ENCODE measurements around the gene PLP1.
"Not testable (repeated sequence)": the region's sequence is repeated elsewhere in the genome, so short reads cannot be mapped to it uniquely, and the experiment has no call there.

The PLP1 gene

GRCh38 chrX:103800318-103800717, 23.7 kb downstream of the PLP1 start:
- no peaks in the 10 kb centered on the region for H3K9me3 ChIP-seq (ENCODE audit: low read depth, low read length)
- H3K9ac ChIP-seq (ENCODE audit: insufficient read length), result no peak overlapping the region
- no peak for TF ChIP-seq POLR2AphosphoS5 (IDR thresholded peaks at IDR 0.05; ENCODE audit: borderline replicate concordance, low read depth, low read length)
- no peak for TF ChIP-seq EZH2 (IDR thresholded peaks at IDR 0.05)
- TF ChIP-seq FOXP2 (optimal IDR thresholded peaks at IDR 0.05; ENCODE audit: control extremely low read depth, extremely low read length, insufficient read depth), result no peak
- no peak overlapping the region for H3K4me3 ChIP-seq
- H3K36me3 ChIP-seq (ENCODE audit: insufficient read depth, low read length), result no peaks in the 10 kb centered on the region
- no peak for DNase-seq (ENCODE audit: low read depth, low spot score)
- H3K27ac ChIP-seq, result no peak overlapping the region

- Histone ChIP-seq H3K27ac (no peak overlapping the region), H3K9me3 (ENCODE audit: low read depth, low read length) (no peaks in the 10 kb centered on the region), H3K4me3 (no peak overlapping the region), H3K9ac (ENCODE audit: insufficient read length) (no peak overlapping the region), H3K36me3 (ENCODE audit: insufficient read depth, low read length) (no peaks in the 10 kb centered on the region)
- TF ChIP-seq EZH2 (IDR thresholded peaks at IDR 0.05) (no peak), FOXP2 (optimal IDR thresholded peaks at IDR 0.05; ENCODE audit: control extremely low read depth, extremely low read length, insufficient read depth) (no peak), POLR2AphosphoS5 (IDR thresholded peaks at IDR 0.05; ENCODE audit: borderline replicate concordance, low read depth, low read length) (no peak)
- no peak for DNase-seq (ENCODE audit: low read depth, low spot score)
Measured at GRCh38 chrX:103805860-103806259, 29.2 kb downstream of the PLP1 start.

GRCh38 chrX:103806862-103807474, 30.3 kb downstream of the PLP1 start:
- Histone ChIP-seq H3K36me3 (ENCODE audit: insufficient read depth, low read length) (no peaks in the 10 kb centered on the region), H3K4me3 (no peak overlapping the region), H3K9ac (ENCODE audit: insufficient read length) (no peak overlapping the region), H3K27ac (no peak overlapping the region), H3K9me3 (ENCODE audit: low read depth, low read length) (no peaks in the 10 kb centered on the region)
- no peak for DNase-seq (ENCODE audit: low read depth, low spot score)
- TF ChIP-seq EZH2 (IDR thresholded peaks at IDR 0.05), result no peak

GRCh38 chrX:103811858-103812257, 35.2 kb downstream of the PLP1 start:
- TF ChIP-seq POLR2AphosphoS5 (IDR thresholded peaks at IDR 0.05; ENCODE audit: borderline replicate concordance, low read depth, low read length), result no peak
- TF ChIP-seq FOXP2 (optimal IDR thresholded peaks at IDR 0.05; ENCODE audit: control extremely low read depth, extremely low read length, insufficient read depth), result no peak
- TF ChIP-seq EZH2 (IDR thresholded peaks at IDR 0.05), result no peak
- Histone ChIP-seq H3K36me3 (ENCODE audit: insufficient read depth, low read length) (no peaks in the 10 kb centered on the region), H3K9ac (ENCODE audit: insufficient read length) (no peak overlapping the region), H3K27ac (no peak overlapping the region), H3K9me3 (ENCODE audit: low read depth, low read length) (no peaks in the 10 kb centered on the region), H3K4me3 (no peak overlapping the region)
- no peak for DNase-seq (ENCODE audit: low read depth, low spot score)

- H3K36me3 ChIP-seq (ENCODE audit: insufficient read depth, low read length); H3K27ac ChIP-seq; H3K4me3 ChIP-seq; DNase-seq (ENCODE audit: low read depth, low spot score); H3K9ac ChIP-seq (ENCODE audit: insufficient read length); H3K9me3 ChIP-seq (ENCODE audit: low read depth, low read length): not testable (repeated sequence)
Measured at GRCh38 chrX:103817101-103817500, 40.5 kb downstream of the PLP1 start.

- Histone ChIP-seq H3K9me3 (ENCODE audit: low read depth, low read length) (no peaks in the 10 kb centered on the region), H3K9ac (ENCODE audit: insufficient read length) (no peak overlapping the region), H3K36me3 (ENCODE audit: insufficient read depth, low read length) (no peaks in the 10 kb centered on the region), H3K4me3 (no peak overlapping the region), H3K27ac (no peak overlapping the region)
- DNase-seq (ENCODE audit: low read depth, low spot score), result peak; percentile 32
- TF ChIP-seq POLR2AphosphoS5 (IDR thresholded peaks at IDR 0.05; ENCODE audit: borderline replicate concordance, low read depth, low read length) (no peak), FOXP2 (optimal IDR thresholded peaks at IDR 0.05; ENCODE audit: control extremely low read depth, extremely low read length, insufficient read depth) (no peak), EZH2 (IDR thresholded peaks at IDR 0.05) (no peak)
Measured at GRCh38 chrX:103817502-103817901, 40.9 kb downstream of the PLP1 start.

GRCh38 chrX:103818842-103819619, 42.4 kb downstream of the PLP1 start:
- H3K4me3 ChIP-seq, result no peak overlapping the region
- no peak for TF ChIP-seq POLR2AphosphoS5 (IDR thresholded peaks at IDR 0.05; ENCODE audit: borderline replicate concordance, low read depth, low read length)
- no peak for TF ChIP-seq FOXP2 (optimal IDR thresholded peaks at IDR 0.05; ENCODE audit: control extremely low read depth, extremely low read length, insufficient read depth)
- no peak for TF ChIP-seq EZH2 (IDR thresholded peaks at IDR 0.05)
- no peaks in the 10 kb centered on the region for H3K9me3 ChIP-seq (ENCODE audit: low read depth, low read length)
- no peaks in the 10 kb centered on the region for H3K36me3 ChIP-seq (ENCODE audit: insufficient read depth, low read length)
- H3K27ac ChIP-seq, result no peak overlapping the region
- no peak overlapping the region for H3K9ac ChIP-seq (ENCODE audit: insufficient read length)
- no peak for DNase-seq (ENCODE audit: low read depth, low spot score)

GRCh38 chrX:103820802-103821201, 44.2 kb downstream of the PLP1 start:
- not testable (repeated sequence) for DNase-seq (ENCODE audit: low read depth, low spot score); H3K9me3 ChIP-seq (ENCODE audit: low read depth, low read length); H3K36me3 ChIP-seq (ENCODE audit: insufficient read depth, low read length); H3K27ac ChIP-seq; H3K4me3 ChIP-seq; H3K9ac ChIP-seq (ENCODE audit: insufficient read length)

- H3K27ac ChIP-seq, result no peak overlapping the region
- H3K9ac ChIP-seq (ENCODE audit: insufficient read length), result no peak overlapping the region
- H3K4me3 ChIP-seq, result no peak overlapping the region
- no peak for TF ChIP-seq EZH2 (IDR thresholded peaks at IDR 0.05)
- TF ChIP-seq FOXP2 (optimal IDR thresholded peaks at IDR 0.05; ENCODE audit: control extremely low read depth, extremely low read length, insufficient read depth), result no peak
- TF ChIP-seq POLR2AphosphoS5 (IDR thresholded peaks at IDR 0.05; ENCODE audit: borderline replicate concordance, low read depth, low read length), result no peak
- no peak for DNase-seq (ENCODE audit: low read depth, low spot score)
- H3K9me3 ChIP-seq (ENCODE audit: low read depth, low read length), result no peaks in the 10 kb centered on the region
- H3K36me3 ChIP-seq (ENCODE audit: insufficient read depth, low read length), result no peaks in the 10 kb centered on the region
Measured at GRCh38 chrX:103823591-103823990, 47.0 kb downstream of the PLP1 start.

Measured in SK-N-MC (cell line).